Measurements from ENCODE around the gene TMEM233.

GRCh38 chr12:119689935-119690500, 96.4 kb downstream of the TMEM233 start:
- TF ChIP-seq CTCF (IDR thresholded peaks at IDR 0.05) (no peak), ESRRA (CRISPR knock-in tag; IDR thresholded peaks at IDR 0.05; ENCODE audit: borderline replicate concordance) (no peak), CREM (CRISPR knock-in tag; IDR thresholded peaks at IDR 0.05) (no peak), NR3C1 (CRISPR knock-in tag; conservative IDR thresholded peaks at IDR 0.05; ENCODE audit: low read depth) (no peak), SP1 (CRISPR knock-in tag; conservative IDR thresholded peaks at IDR 0.05) (no peak), NR2C2 (CRISPR knock-in tag; IDR thresholded peaks at IDR 0.05) (no peak), IRF1 (CRISPR knock-in tag; IDR thresholded peaks at IDR 0.05) (no peak), NR1H2 (CRISPR knock-in tag; IDR thresholded peaks at IDR 0.05) (no peak), CREB1 (CRISPR knock-in tag; IDR thresholded peaks at IDR 0.05) (no peak), MAX (CRISPR knock-in tag; IDR thresholded peaks at IDR 0.05) (no peak), ZNF396 (CRISPR knock-in tag; IDR thresholded peaks at IDR 0.05; ENCODE audit: borderline replicate concordance) (no peak), NFE2L1 (CRISPR knock-in tag; IDR thresholded peaks at IDR 0.05) (no peak)
